Pancreas (tissue), 10 donors: Measurements from ENCODE around the gene CROCC2. TPM values are rescaled to one million over a fixed set of nuclear protein-coding genes. Genes with fewer than 3 reads are reported as not detected.

Experiments used
- ATAC-seq, 4 donors: fragments of 200-7000 bp; cut with Tn5 transposase; one replicate each; pipeline versions ENCODE4 v1.8.0 to v1.9.1; 2020; ENCODE audit warnings: mild to moderate bottlenecking in 4 of 4, moderate library complexity in 4 of 4
- DNase-seq, 6 donors: peaks; one replicate each; pipeline ENCODE4 v3.0.0-alpha.2; 2020
- FAIRE-seq: peaks from 2 replicates; lab custom pipeline; 2012; peaks lifted over from hg19 to GRCh38; lab: Jason Lieb, UNC
- H3K27ac ChIP-seq, 4 donors: fragments of 200-600 bp; sonication (generic); 1 replicate in 3 of 4; 2 replicates in 1 of 4; pipeline versions ENCODE4 v1.5.0 to v1.8.0; 2020
- H3K27me3 ChIP-seq, 4 donors: fragments of 200-600 bp; one replicate each; pipeline ENCODE4 v1.8.0; 2021
- H3K36me3 ChIP-seq, 3 donors: fragments of 200-600 bp; sonication (generic) in 1 of 3; one replicate each; pipeline versions ENCODE4 v1.5.0 to v1.8.0; 2020 to 2021
- H3K4me1 ChIP-seq, 3 donors: fragments of 200-600 bp; one replicate each; pipeline ENCODE4 v1.8.0; 2021
- H3K4me3 ChIP-seq, 4 donors: fragments of 200-600 bp; sonication (generic) in 2 of 4; one replicate each; pipeline versions ENCODE4 v1.5.0 to v1.8.0; 2020 to 2021
- H3K9me3 ChIP-seq, 4 donors: fragments of 200-600 bp; one replicate each; pipeline ENCODE4 v1.8.0; 2021
- WGBS, 2 donors: extraction: QIAGEN DNeasy Blood & Tissue Kit; methylation state at CpG; one replicate each; pipeline ENCODE4 v1.1.7; 2013; 5-methylcytosine and 5-hydroxymethylcytosine counted together
- intact Hi-C, 3 donors: fragments of 100-400 bp; cut with DNase I; formaldehyde crosslinking; loops; one replicate each; pipeline versions ENCODE4 v1.11.1 to v1.14.2; 2022
- polyA plus RNA-seq, 2 donors: library from polyadenylated mRNA; stranded (reverse); fragments of 200-250 nt; gene quantifications; one replicate each; pipeline ENCODE4 v1.2.3, GENCODE V29; 2013
- total RNA-seq, 6 donors: library from RNA; stranded (reverse); fragmentation: NEBNext Ultra II Directional in 4 of 6; extraction: Animal tissue kit (Norgen Biotek cat#: 25700) in 4 of 6; gene quantifications; one replicate each; pipeline versions ENCODE4 v1.2.1 to v1.2.4, GENCODE V29; 2021 to 2023
- TF ChIP-seq, protein P1 (sequence below), 4 donors: fragments of 200-600 bp; sonication (generic) in 3 of 4; IDR thresholded peaks; one replicate each; pipeline versions ENCODE4 v1.5.0 to v1.8.0; 2021; ENCODE audit warnings: antibody characterized with exemption in 4 of 4
- donor health status: healthy with polysubstance abuse.
- donor health status: DM: no; HTN: no; CAD: no; lungs with moderate emphysema.
- donor health status: DM: no; HTN: no; CAD: no.
- donor health status: control.
- donor health status: control.
- donor health status: Bipolar disorder and iron deficiency.
- donor health status: DM: yes; HTN: yes; CAD: no.
- donor health status: DM: no; HTN: no; CAD: no.
- donor health status: DM: no; HTN: no; CAD: no.
- donor health status: DM: yes; HTN: yes; CAD: no.

Gene CROCC2
- total and polyA plus RNA-seq, 8 donors, result 0.04 to 0.05 (median 0.04) TPM; not detected in 5

GRCh38 chr2:241017228-241017940 lies 111.2 kb downstream of the CROCC2 start:
- Histone ChIP-seq H3K36me3 (no peaks in the 10 kb centered on the region), H3K27ac (no peak overlapping the region), H3K9me3 (no peaks in the 10 kb centered on the region), H3K27me3 (no peaks in the 10 kb centered on the region), H3K4me3 (no peak overlapping the region), H3K4me1 (no peaks in the 10 kb centered on the region)
- ATAC-seq (no peak), FAIRE-seq (no peak), DNase-seq (peak in 1 of 6 donors; percentile 8)
- TF ChIP-seq, protein P1, sequence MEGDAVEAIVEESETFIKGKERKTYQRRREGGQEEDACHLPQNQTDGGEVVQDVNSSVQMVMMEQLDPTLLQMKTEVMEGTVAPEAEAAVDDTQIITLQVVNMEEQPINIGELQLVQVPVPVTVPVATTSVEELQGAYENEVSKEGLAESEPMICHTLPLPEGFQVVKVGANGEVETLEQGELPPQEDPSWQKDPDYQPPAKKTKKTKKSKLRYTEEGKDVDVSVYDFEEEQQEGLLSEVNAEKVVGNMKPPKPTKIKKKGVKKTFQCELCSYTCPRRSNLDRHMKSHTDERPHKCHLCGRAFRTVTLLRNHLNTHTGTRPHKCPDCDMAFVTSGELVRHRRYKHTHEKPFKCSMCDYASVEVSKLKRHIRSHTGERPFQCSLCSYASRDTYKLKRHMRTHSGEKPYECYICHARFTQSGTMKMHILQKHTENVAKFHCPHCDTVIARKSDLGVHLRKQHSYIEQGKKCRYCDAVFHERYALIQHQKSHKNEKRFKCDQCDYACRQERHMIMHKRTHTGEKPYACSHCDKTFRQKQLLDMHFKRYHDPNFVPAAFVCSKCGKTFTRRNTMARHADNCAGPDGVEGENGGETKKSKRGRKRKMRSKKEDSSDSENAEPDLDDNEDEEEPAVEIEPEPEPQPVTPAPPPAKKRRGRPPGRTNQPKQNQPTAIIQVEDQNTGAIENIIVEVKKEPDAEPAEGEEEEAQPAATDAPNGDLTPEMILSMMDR (IDR thresholded peaks at IDR 0.05), result no peak
- 89 to 93% methylated on average over 13 of the region's 13 CpGs for WGBS, 2 donors
- intact Hi-C loops, result no loop called here

- no peak overlapping the region for H3K4me3 ChIP-seq
- H3K36me3 ChIP-seq, result no peaks in the 10 kb centered on the region
- intact Hi-C loops, result no loop called here
- WGBS, 2 donors, result 85 to 90% methylated on average over 26 of the region's 26 CpGs
- ATAC-seq (no peak), FAIRE-seq (no peak), DNase-seq (peak in 2 of 6 donors; percentile 7 to 43)
- no peaks in the 10 kb centered on the region for H3K27me3 ChIP-seq
- no peaks in the 10 kb centered on the region for H3K9me3 ChIP-seq
- no peak overlapping the region for H3K27ac ChIP-seq
- no peaks in the 10 kb centered on the region for H3K4me1 ChIP-seq
- TF ChIP-seq, protein P1 (IDR thresholded peaks at IDR 0.05), result no peak
Measured at GRCh38 chr2:241018051-241018891, 112.1 kb downstream of the CROCC2 start.

GRCh38 chr2:241019441-241020139 lies 113.5 kb downstream of the CROCC2 start:
- Histone ChIP-seq H3K27me3 (no peaks in the 10 kb centered on the region), H3K4me3 (no peak overlapping the region), H3K27ac (no peak overlapping the region), H3K4me1 (no peaks in the 10 kb centered on the region), H3K36me3 (no peaks in the 10 kb centered on the region), H3K9me3 (no peaks in the 10 kb centered on the region)
- intact Hi-C loops, result no loop called here
- ATAC-seq (no peak), FAIRE-seq (no peak), DNase-seq (peak in 1 of 6 donors; percentile 43)
- TF ChIP-seq, protein P1 (IDR thresholded peaks at IDR 0.05), result no peak
- 96 to 98% methylated on average over 20 of the region's 20 CpGs for WGBS, 2 donors

DNA sequence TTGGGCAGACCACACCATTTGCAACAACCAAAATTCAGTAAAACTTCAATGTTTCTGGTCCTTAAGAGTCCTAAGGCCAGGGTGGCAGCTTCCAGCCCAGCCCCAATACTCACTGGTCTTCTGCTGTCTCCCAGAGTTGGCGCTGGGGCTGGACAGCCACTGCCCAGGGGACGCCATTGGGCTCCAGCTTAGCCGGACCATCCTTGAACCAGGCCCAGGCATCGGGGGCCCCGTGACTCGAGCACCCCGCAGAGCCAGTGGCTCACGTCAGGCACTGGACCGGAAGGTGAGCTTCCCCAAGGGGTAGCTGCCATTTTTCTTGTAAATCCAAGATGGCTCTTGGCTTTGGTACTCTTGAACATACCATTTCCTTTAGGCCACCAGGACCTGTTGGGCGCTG lies 114.1 kb downstream of the CROCC2 start:
- H3K4me3 ChIP-seq, result no peak overlapping the region
- DNase-seq (no peak), FAIRE-seq (no peak), ATAC-seq (no peak)
- WGBS, 2 donors, result 97% methylated on average over 10 of the region's 10 CpGs
- TF ChIP-seq, protein P1 (IDR thresholded peaks at IDR 0.05), result no peak
- no peaks in the 10 kb centered on the region for H3K4me1 ChIP-seq
- no peak overlapping the region for H3K27ac ChIP-seq
- H3K9me3 ChIP-seq, result no peaks in the 10 kb centered on the region
- intact Hi-C loops, result no loop called here
- H3K27me3 ChIP-seq, result no peaks in the 10 kb centered on the region
- H3K36me3 ChIP-seq, result no peaks in the 10 kb centered on the region
